DMS114 treated with DMSO at 0.1 percent for 48 hours (cell line): ENCODE measurements around the gene PDE6B.
"Not testable (repeated sequence)": the region's sequence is repeated elsewhere in the genome, so short reads cannot be mapped to it uniquely, and the experiment has no call there.

ENCODE experiments used
- DNase-seq: peaks from one replicate; lab custom pipeline; 2025; ENCODE audit not compliant: unreplicated experiment; lab: John Stamatoyannopoulos, UW

The PDE6B gene

GRCh38 chr4:669806-670559, 44.6 kb downstream of the PDE6B start:
- DNase-seq: not testable (repeated sequence)

DNA sequence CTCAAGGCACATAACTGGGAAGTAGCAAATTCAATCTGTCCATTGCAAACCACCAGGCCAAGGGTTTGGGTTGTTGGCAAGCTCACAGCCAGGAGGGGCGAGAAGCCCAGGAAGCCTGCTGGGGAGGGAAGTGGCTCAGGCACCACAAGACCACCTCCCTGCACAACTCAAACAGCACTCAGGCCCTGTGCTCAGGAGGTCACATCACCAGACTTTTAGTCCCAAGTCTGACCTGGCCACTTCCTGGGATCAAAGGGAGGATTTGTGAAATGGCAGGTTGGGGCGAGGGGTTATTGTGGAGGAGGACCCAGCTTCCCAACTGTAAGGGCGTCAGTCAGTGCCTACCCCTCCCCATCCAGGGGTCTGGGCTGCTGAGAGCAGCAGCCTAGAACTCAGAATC, 46.4 kb downstream of the PDE6B start:
- no peak for DNase-seq

- DNase-seq: no peak
Measured at GRCh38 chr4:673349-674091, 48.1 kb downstream of the PDE6B start.

DNA sequence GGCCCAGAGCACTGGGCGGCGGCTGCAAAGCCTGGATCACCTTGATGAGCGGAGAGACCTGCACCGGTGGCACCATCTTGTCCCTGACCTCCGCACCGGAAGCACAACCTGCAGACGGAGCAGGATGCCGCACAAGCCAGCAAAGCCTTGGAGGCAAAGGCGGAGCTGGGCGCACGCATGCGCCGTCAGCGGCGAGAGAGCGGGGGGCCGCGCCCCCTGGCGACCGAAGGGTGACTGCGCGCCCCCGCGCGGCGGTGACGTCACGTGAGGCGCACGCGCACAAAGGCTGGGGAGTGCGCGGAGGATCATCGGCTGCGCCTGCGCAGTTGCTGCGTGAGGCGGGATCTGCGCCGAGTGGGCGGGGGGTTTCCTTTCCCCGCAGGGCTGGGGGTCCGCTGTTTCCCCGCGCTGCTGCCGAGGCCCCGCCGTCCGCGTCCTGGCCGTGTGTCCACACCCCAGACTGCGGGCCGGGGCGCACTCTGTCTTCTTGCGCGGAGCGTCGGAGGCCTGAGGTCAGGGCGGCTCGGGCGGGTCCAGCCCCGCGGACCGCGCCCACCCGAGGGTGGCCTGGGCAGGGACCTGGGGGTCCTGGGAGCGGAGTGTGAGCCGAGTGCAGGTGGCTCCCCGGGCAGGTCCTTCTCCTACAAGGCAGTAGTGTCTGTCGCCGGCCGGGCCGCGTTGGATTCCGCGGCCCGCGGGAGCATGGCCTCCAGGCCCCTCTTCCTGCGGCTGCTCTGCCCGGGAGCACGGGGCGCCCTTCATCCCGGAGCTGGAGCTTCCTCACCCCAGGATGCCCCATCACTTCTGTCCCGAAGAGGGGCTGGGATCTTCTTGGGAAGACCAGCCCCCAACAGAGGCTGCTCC, 49.0 kb downstream of the PDE6B start, which contains the start of the genes ATP5ME and MYL5:
TSS of gene ATP5ME (minus strand) at position 105 of the 864 bp plus-strand sequence. CDS start at position 76, 29 bp downstream.
TSS of gene MYL5 (plus strand) at position 371 of the 864 bp plus-strand sequence. CDS start 3,485 bp downstream, outside the sequence.
- DNase-seq: peak; percentile 83

DNA sequence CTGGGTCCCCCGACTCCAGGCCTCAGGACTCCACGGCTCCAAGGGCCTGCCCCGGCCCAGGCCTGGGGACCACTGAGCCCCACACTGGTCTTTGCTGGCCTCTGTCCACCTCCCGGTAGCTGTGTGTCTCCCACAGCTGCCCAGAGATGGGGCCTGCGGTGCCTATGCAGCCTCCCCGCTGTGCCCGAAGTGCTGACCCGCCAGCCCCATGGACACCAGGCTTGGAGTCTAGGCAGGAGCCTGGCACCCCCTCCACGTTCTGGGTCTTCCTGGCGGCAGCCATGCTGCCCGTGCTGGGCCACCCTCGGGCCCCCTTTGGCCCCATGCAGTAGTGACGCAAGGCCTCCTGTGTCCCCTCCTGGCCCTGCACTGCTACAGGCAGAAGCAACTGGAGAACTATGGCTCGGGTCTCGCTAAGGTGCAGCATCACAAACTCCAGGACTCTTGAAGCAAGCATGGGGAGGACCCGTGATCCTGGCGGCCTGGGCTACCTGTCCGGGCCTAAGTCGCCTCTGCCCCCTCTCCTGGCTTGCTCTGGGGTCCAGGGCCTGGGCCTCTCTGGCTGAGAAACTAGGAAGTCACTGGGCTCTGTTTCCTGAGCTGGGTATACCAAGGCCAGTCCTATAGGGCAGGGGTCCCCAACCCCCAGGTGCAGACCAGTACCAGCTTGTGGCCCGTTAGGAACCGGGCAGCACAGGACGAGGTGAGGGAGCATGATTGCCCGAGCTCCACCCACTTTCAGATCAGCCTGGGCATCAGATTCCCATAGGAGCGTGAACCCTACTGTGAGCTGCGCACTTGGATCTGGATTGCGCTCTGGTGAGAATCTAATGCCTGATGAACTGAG, 49.9 kb downstream of the PDE6B start:
- DNase-seq: no peak

DNA sequence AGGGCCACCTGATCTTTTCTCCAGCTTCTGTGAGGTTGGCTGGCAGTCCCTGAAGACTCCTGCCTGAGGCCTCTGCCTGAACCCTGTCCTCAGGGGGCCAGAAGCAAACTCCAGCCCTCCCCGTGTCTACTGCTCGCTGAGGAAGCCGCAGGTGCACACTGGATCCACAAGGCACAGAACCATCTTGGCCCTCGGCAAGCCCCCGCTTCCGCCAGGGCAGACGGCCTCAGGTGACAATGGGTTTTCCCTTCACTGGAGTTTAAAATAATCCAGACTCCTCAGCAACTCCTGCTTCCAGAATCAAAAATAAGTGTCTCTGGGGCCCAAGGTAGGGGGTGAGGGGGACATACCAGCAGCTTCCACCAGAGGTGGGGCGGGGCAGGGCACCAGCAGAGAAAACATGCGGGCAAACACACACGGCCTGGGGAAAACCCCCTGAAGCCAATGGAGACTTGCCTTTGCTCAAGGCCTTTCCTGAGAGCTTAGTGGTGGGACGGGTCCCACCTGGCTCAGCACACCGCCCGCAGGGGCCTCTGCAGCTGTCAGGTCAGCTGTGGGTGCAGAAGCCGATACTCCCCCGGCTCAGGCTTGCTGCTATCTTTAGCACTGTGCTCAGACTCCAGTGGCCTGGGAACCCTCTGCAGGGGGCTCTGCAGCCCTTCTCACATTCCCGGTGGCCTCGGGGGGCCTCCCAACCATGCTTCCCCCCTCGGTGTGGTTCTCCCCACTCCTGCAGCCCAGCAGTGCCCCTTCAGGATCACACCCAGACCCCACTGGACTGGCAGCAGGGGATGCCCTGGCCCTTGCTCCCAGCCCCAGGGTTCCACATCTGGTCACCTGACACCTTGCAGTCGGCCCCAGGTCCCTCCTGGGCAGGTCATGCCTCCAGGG, 50.9 kb downstream of the PDE6B start:
- DNase-seq: no peak

GRCh38 chr4:676871-677235, 51.5 kb downstream of the PDE6B start:
- DNase-seq: no peak

DNA sequence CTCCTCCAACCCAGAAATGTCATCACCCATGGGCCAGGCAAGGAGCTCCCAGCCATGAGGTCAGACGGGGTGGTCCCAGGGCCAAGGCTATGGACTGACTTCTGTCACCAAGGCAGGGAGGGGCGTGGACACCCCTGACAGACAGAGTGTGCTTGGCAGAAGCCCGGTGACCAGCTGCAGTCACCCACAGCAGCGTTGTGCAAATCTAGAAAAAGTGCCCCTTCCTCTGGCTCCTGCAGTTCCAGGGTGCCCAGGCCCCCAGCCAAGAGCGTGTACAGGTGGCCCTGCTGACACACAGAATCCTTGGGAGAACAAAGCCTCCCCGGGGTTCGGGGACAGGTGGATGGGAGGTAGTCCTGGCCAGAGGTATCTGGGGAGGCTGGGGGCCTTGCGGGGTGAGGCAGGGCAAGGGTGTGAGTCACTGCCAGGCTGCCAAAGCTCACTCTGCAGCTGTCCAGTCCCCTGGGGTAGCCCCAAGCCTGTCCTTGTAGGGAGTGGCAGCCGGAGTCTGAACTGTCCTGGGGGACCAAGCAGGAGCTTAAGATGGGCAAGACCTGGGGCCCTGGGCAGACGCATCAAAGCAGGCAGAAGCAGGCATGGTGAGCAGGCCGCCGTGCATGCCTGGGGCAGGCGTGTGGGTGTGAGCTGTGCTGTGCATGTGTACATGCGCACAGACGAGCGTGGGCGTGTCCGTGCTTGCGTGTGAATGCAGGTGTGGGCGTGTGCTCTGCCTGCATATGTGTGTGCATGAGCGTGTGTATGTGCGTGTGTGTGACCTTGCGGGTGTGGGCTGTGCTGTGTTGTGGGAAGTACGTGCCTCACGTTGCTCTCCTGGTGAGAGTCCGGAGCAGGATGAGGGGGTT, 52.3 kb downstream of the PDE6B start:
- DNase-seq: no peak

DNA sequence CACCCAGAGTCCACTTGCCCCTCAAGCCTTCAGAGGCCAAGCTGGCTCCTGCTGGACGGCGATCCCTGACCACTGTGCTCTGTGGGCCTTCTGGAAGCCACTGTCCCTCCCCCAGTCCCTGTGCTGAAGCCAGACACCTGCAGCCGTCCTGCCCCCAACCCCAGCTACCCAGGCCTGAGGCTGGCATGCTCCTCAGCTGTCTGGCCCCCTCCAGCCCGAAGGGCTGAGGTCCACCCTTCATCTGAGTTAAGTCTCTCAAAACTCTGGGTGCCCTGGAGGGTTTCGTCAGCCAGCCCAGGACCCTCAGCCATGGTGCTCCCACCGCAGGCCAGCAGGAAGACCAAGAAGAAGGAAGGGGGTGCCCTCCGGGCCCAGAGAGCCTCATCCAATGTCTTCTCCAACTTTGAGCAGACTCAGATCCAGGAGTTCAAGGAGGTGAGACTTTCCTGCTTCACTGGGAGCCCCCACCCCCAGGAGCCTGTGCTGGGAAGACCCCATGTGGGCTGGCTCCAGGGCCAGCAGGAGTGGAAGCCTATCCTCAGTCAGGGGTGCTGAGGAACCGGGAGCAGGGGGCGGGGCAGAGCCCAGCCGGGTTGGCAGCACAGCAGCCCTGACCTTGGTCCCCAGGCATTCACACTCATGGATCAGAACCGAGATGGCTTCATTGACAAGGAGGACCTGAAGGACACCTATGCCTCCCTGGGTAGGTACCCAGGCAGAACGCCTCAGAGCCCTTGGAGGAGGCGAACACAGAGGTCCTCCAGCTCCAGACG, 53.1 kb downstream of the PDE6B start:
- no peak for DNase-seq

DNA sequence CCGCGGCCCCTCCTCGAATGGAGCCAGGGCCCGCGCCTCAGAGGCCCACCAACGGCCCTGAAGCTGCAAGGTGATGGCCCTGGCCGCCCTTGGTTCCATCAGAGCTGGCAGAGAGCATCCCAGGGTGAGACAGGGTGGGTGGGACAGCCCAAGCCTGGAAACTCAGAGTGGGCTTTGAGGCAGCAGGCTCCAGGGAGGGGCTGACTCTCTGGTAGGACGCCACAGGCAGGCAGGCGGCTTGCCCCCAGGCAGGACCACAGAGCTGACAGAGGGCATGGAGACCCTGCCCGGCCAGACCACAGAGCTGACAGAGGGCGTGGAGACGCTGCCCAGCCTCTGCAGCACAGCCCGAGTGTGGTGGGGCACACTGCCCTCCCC, 53.7 kb downstream of the PDE6B start:
- DNase-seq: no peak

- no peak for DNase-seq
Measured at GRCh38 chr4:679629-680028, 54.3 kb downstream of the PDE6B start.

DNA sequence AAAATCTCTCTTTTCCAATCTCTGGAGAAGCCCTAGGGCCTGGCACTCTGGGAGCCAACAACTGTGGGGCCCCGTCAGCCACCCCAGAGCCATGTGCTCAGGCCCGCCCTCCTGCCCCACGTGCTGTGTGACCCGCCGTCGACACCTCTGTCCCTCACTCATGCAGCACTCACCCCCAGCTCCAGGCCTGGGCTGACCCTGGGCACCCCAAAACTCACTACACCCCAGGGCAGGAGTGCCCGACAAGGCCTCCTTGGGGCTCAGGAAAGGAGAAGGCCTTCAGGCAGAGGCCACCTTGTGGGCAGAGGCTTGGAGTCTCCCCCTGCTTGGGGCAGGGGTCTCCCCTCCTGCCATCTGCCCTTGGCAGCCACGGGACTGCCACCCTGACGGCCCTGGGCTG, 54.7 kb downstream of the PDE6B start:
- no peak for DNase-seq

DNA sequence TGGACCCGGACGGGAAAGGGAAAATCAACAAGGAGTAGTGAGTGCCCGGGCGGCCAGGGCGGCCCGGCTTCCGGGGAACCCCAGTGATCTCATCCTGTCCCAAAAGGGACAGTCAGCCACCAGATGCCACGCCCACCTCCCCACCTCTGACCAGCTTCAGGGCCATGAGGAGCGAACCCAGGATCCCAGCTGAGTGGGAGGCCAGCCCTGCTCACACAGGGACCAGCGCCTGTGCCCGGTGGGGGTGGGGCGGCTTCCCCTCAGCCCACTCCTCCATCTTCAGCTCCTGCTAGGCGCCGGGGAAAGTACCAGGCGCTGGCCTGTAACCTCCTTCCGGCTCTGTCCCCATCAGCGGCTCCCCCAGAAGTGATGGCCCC, 55.2 kb downstream of the PDE6B start:
- no peak for DNase-seq

DNA sequence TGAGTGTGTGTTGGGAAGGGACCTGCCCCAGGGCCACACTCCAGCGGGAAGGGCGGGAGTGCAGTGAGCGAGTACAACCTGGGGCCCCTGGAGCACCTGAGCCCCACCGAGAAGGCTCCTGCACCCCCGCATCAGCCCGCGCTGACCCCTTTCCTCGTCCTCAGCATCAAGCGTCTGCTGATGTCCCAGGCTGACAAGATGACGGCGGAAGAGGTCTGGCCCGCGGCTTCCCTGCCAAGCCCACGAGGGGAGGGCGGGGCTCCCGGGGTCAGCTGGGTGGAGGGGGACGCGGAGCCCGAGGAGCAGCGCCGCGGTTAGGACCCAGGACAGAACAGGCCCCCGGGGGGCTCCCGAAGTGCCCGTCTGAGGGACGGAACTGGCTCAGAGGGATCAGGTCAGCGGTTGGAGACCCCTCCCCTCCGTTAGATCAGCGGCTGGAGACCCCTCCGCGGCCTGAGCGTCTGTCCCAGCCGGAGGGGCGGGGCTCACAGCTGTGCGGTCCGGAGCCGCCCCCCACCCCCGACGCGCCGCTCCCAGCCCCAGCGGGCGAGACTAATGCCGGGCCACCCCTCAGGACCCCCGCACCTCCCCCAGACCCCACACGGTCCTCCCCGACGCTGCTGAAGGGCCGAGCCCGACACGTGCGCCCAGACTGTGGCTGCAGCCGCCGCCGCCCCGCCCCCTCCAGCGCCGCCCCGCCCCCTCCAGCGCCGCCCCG, 55.7 kb downstream of the PDE6B start:
- no peak for DNase-seq

GRCh38 chr4:681736-682451, 56.5 kb downstream of the PDE6B start:
- no peak for DNase-seq

DNA sequence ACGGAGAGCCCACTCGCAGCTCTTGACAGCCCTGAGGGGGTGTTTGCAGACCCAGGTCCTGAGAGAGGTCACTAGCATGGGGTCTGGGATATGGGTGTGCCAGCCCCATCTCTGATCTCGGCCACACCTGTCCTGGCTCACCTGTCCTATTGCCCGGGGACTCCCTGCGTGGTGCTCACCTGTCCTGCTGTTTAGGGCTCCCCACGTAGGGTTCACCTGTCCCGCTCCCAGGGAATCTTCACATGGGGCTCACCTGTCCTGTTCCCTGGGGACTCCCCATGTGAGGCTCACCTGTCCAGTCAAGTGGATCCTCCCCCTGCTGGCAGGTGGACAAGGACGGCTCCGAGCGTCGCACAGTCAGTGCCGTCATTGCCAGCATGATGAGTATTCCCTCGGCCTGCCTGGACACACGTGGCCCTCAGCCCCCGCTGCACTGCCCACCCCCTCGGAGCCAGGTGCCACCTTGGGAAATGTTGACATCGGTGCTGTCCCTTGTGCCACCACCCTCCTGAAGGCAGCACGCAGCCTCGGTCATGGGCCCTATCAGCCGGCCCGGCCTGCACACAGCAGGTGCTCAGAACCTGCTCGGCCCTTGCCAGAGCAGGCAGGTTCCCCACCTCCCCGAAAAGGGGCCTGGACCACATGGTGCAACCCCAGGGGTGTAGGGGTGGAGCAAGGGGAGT, 57.3 kb downstream of the PDE6B start:
- no peak for DNase-seq
